GM19438 (cell line): ENCODE measurements around the gene NFXL1.
"Not testable (repeated sequence)": the region's sequence is repeated elsewhere in the genome, so short reads cannot be mapped to it uniquely, and the experiment has no call there.

ENCODE experiments used
- ATAC-seq: cut with Tn5 transposase; IDR thresholded peaks from one replicate; pipeline ENCODE4 v1.9.1; 2021; ENCODE audit warnings: low read depth; ENCODE audit not compliant: unreplicated experiment

NFXL1 gene

DNA sequence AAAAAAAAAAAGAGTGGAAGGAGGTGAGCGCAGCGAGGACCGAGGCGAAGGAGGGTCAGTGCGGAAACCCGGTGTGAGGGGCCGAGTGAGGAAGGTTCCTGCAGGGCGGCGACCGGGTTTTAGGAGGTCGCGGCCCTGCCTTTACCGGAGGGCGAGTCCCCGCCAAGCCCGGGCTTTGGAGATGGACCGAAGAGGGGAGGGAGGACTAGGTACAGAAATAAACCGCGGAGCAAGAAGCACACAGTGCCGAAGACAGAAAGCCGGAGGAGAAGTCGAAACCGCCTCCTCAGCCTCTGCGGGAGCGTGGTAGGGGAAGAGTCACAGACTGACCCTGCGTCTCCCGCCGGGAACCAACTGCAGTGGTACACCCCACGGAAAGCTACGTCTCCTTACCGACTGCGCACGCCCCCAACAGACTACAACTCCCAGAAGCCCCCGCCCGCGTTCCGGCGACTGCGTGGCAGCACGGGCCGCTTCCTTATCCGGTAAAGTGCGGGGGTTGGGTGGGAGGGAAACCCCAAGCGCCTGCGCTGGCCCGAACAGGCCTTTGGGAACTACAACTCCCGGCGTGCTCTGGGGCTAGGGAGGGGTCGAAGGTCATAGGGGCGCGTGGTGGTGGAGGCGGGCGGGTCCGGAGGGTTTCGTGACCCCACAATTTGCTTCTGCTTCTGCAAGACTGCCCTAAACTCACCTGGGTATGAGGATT is at the start of gene NFXL1:
Gene NFXL1 (minus strand): TSS at position 364 of the 706 bp plus-strand sequence. CDS start 380 bp downstream, outside the sequence.
- peak; percentile 96 for ATAC-seq

DNA sequence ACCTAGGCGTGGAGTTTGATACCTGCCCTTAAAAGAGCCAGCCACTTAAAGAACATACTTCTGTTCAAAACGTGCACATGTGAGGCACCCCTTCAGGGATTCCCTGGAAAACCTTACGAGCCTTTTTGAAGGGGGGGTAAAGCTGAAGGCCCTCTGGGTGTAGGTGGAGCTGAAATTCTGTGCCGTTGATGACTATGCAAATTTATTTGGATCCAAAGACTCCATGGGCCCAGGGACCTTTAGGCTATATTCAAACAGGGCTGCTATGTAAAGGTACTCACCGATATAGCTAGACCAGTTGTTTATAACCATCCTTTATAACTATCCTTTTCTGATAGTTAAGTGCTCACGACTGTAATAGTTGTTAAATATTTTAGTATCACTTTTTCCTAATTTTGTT is 40.3 kb upstream of the NFXL1 start:
- ATAC-seq = no peak

GRCh38 chr4:47954245-47954644 is 39.9 kb upstream of the NFXL1 start:
- ATAC-seq = no peak

DNA sequence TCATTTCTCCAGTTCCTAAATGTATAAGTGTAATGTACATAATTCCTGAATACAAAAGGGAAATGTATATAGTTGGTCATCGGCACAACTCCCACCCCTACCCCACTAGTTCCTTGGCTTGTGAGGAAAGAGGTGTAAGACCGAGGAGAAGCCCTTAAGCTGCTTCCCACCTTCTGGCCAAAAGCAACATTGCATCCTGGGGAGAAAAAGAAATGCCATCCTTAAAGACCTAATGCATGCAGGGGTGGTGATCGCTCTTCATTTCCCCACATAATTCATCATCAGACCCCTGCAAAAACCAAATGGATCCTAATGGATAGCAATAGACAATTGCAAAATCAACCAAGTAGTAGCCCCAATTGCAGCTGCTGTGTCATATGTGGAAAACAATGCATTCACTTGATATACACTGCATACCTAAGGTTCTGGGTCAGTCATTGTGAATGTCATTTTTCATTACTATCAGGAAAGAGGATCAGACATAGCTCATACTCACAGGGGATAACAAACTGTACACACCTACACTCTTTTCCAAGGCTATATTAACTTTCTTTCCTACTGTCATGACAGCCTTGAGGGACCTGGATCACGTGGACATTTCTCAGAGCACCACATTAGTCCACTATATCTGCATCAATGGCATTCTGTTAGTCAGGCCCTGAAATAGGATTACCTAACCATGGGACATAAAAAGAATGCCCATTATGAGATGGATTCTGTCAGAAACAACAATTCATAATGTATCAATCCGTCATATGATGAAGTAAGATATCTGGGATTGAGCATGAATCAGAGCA is 31.7 kb upstream of the NFXL1 start:
- no peak for ATAC-seq

- ATAC-seq = no peak
Measured at GRCh38 chr4:47942081-47942819, 27.9 kb upstream of the NFXL1 start.

DNA sequence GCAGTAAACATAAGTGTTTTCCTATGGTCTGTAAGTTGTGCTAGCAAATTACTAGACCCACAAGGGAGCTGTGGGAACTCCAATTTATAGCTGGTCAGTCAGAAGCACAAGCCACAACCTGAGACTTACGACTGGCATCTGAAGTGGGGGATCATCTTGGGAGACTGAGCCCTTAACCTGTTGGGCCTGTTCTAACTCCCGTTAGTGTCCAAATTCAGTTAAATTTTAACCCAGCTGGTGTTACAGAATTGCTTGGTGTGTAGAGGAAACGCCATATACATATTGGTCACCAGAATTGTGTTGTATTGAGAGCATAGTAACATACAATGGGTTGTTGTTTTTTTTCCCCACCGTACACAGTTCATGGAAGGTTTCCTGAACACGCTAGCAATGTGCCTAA is 25.1 kb upstream of the NFXL1 start:
- ATAC-seq = no peak

- ATAC-seq = no peak
Measured at GRCh38 chr4:47936336-47936735, 22.0 kb upstream of the NFXL1 start.

DNA sequence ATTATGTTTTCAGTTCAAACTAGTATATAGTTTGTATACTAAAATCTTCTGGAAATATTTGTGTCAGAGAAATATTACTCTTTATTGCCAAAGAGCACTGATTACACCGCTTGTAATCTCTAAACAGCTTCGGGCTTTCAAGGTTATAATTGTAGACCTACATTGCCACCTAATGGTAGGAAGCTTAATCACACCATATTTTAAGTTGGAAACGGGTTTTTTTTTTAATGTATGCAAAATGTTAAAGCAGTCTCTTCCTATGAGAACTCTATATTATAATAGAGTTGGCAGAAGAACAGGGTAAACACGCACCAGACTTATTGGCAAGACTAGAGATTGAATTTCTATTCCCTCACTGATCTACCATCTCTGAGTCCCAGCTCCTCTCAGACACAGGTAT is 19.5 kb upstream of the NFXL1 start:
- no peak for ATAC-seq

- ATAC-seq = no peak
Measured at GRCh38 chr4:47930971-47931804, 16.8 kb upstream of the NFXL1 start.

GRCh38 chr4:47929682-47930201 is 15.4 kb upstream of the NFXL1 start:
- no peak for ATAC-seq

GRCh38 chr4:47926667-47927258 is 12.4 kb upstream of the NFXL1 start:
- peak; percentile 95 for ATAC-seq

- not testable (repeated sequence) for ATAC-seq
Measured at GRCh38 chr4:47923261-47923608, 8.9 kb upstream of the NFXL1 start.

DNA sequence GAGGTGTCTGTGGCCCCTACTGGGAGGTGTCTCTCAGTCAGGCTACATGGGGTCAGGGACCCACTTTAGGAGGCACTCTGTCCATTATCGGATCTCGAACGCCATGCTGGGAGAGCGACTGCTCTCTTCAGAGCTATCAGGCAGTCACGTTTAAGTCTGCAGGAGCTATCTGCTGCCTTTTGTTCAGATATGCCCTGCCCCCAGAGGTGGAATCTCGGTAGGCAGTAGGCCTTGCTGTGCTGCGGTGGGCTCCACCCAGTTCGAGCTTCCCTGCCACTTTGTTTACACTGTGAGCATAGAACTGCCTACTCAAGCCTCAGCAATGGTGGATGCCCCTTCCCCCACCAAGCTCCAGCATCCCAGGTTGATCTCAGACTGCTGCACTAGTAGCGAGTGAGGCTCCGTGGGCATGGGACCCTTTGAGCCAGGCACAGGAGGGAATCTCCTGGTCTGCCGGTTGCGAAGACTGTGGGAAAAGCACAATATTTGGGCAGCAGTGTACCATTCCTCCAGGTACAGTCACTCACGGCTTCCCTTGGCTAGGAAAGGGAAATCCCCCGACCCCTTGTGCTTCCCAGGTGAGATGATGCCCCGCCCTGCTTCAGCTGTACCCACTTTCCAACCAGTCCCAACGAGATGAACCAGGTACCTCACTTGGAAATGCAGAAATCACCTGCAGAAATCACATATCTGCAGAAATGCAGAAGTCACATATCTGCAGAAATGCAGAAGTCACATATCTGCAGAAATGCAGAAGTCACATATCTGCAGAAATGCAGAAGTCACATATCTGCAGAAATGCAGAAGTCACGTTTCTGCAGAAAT is 8.3 kb upstream of the NFXL1 start:
- not testable (repeated sequence) for ATAC-seq

DNA sequence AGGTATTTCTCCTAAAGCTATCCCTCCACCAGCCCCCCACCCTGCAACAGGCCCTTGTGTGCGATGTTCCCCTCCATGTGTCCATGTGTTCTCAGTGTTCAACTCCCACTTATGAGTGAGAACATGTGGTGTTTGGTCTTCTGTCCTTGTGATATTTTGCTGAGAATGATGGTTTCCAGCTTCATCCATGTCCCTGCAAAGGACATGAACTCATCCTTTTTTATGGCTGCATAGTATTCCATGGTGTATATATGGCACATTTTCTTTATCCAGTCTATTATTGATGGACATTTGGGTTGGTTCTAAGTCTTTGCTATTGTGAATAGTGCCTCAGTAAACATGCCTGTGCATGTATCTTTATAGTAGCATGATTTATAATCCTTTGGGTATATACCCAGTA is 2.8 kb upstream of the NFXL1 start:
- ATAC-seq = not testable (repeated sequence)

DNA sequence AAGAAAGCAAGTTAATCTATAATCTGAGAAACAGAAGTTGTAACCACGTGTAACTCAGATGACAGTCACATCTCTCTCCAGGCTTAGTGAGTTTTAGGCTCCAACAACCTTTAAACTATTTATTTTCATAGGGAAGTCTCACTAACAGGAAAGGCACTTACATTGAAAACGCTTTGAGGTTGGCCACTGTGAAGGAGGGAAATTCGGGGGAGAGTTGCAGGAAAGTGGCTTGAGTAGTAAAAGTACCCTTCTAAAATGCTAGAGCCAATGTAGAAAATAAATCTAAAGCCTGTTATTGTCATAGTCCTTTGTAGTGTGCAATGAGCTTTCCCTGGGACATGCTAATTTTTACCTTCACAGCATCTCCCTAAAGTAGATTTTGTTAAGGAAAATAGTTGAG is 995 bp upstream of the NFXL1 start:
- ATAC-seq = no peak

DNA sequence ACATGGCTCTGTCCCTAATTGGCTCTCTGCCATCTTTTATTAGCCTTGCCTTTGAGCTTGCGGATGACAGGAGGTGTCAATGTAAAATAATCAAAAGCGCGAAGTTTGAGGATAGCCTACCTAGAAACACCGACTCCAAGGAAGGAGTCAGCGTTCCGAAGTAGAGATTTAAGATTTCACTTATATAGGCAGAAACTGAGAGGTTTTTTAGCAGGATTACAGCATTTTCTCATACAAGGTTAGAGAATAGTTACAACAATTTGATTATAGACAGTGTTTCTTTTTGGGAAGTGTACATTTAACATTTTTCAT is 499 bp upstream of the NFXL1 start:
- ATAC-seq = peak; percentile 15

GRCh38 chr4:47913861-47914219 is 543 bp downstream of the NFXL1 start:
- peak; percentile 28 for ATAC-seq

DNA sequence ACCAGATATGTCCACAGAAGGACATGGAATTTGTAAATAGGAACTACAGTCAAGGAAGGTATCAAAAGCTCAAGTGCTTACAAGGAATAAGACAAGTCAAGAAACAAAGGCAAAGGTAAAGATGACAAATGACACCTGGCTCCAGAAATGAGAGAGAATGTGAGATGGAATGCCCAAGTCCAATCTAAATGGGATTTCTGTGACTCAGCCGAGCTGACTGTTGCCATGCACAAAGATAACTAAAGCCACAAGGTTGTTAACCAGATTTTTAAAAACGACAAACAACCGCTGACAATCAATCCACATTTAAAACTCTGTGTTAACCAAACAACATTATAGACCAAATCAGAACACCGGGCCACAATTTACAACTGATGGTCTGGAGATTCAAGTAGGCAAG is 1.1 kb downstream of the NFXL1 start:
- ATAC-seq = no peak

- no peak for ATAC-seq
Measured at GRCh38 chr4:47907089-47907646, 7.2 kb downstream of the NFXL1 start.
